Brain microvascular endothelial cell (primary cell): ENCODE results near the gene SLC25A13.
"Not testable (repeated sequence)": the region's sequence is repeated elsewhere in the genome, so short reads cannot be mapped to it uniquely, and the experiment has no call there.

Source experiments
- DNase-seq: peaks from one replicate; pipeline ENCODE4 v3.0.0-alpha.2; 2020
- H3K27ac ChIP-seq: fragments of 250-450 bp; sonication (Bioruptor Pico); 2 replicates; pipeline ENCODE4 v1.5.1; 2020; ENCODE audit warnings: mild to moderate bottlenecking, moderate library complexity
- H3K27me3 ChIP-seq: fragments of 250-450 bp; sonication (Bioruptor Pico); replicated peaks from 2 replicates; pipeline ENCODE4 v1.5.1; 2020; ENCODE audit warnings: mild to moderate bottlenecking
- H3K36me3 ChIP-seq: fragments of 250-450 bp; sonication (Bioruptor Pico); replicated peaks from 2 replicates; pipeline ENCODE4 v1.5.1; 2020; ENCODE audit warnings: mild to moderate bottlenecking
- H3K4me3 ChIP-seq: 2 replicates; pipeline ENCODE4 v1.5.1; 2011; ENCODE audit warnings: low read depth, mild to moderate bottlenecking, control low read depth, low read length, moderate library complexity
- CTCF ChIP-seq: IDR thresholded peaks from 2 replicates; pipeline ENCODE4 v1.5.1; 2011; ENCODE audit warnings: low read depth, mild to moderate bottlenecking, moderate library complexity, low read length, control low read depth, inconsistent platforms; ENCODE audit errors: missing control alignments
- in situ Hi-C: cut with HindIII; loops from 2 replicates; pipeline ENCODE4 v1.10.0; 2017; ENCODE audit warnings: low sequenced_read_pairs, low pct_ligation_motif_present

SLC25A13 gene

GRCh38 chr7:96161897-96162296 lies 160.0 kb downstream of the SLC25A13 start:
- Histone ChIP-seq H3K36me3 (no peaks in the 10 kb centered on the region), H3K27me3 (no peaks in the 10 kb centered on the region), H3K4me3 (no peak overlapping the region), H3K27ac (no peak overlapping the region)
- no peak for DNase-seq
- in situ Hi-C loops = no loop called here
- TF ChIP-seq CTCF = no peak

GRCh38 chr7:96157856-96158255 lies 164.0 kb downstream of the SLC25A13 start:
- H3K36me3 ChIP-seq = no peaks in the 10 kb centered on the region
- H3K4me3 ChIP-seq = no peak overlapping the region
- no peaks in the 10 kb centered on the region for H3K27me3 ChIP-seq
- TF ChIP-seq CTCF = no peak
- H3K27ac ChIP-seq = no peak overlapping the region
- in situ Hi-C loops = no loop called here
- DNase-seq = no peak

GRCh38 chr7:96154506-96154905 lies 167.4 kb downstream of the SLC25A13 start:
- H3K27me3 ChIP-seq, in situ Hi-C loops, H3K4me3 ChIP-seq, H3K27ac ChIP-seq, DNase-seq, H3K36me3 ChIP-seq: not testable (repeated sequence)

GRCh38 chr7:96152706-96153105 lies 169.2 kb downstream of the SLC25A13 start:
- TF ChIP-seq CTCF = no peak

GRCh38 chr7:96151889-96152288 lies 170.0 kb downstream of the SLC25A13 start:
- Histone ChIP-seq H3K4me3 (no peak overlapping the region), H3K36me3 (no peaks in the 10 kb centered on the region), H3K27ac (no peak overlapping the region), H3K27me3 (no peaks in the 10 kb centered on the region)
- no peak for DNase-seq
- in situ Hi-C loops = no loop called here
- TF ChIP-seq CTCF = no peak

More at GRCh38 chr7:96152706-96153105, 169.2 kb downstream of the SLC25A13 start:
- Histone ChIP-seq H3K4me3 (no peak overlapping the region), H3K27ac (no peak overlapping the region), H3K36me3 (no peaks in the 10 kb centered on the region), H3K27me3 (no peaks in the 10 kb centered on the region)
- in situ Hi-C loops = no loop called here
- DNase-seq = no peak

- no peak overlapping the region for H3K27ac ChIP-seq
- no peak for DNase-seq
- H3K4me3 ChIP-seq = no peak overlapping the region
- H3K36me3 ChIP-seq = no peaks in the 10 kb centered on the region
- H3K27me3 ChIP-seq = no peaks in the 10 kb centered on the region
- TF ChIP-seq CTCF = no peak
- in situ Hi-C loops = no loop called here
These were observed 177.7 kb downstream of the SLC25A13 start for GRCh38 chr7:96144260-96144526.
